Measurements from ENCODE around the gene CBLB.

DNA sequence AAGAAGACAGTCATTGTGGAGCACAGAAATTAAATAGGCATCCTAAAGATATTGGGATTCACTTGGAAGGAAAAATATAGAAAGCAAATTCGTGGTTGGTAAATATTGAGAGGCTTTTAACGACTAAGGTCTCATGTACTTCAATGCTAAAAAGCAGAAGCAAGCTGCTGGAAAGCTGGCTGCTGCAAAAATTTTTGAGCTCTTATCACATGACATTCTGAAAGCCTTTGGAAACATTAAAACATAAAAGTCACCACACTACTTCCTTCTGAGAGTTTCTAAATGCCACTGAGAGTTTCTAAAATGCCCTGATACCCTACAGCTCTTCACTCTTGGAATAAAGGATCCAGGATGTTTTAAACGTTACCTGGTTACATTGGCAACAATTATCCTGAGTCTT is 39.0 kb upstream of the CBLB start:
- TF ChIP-seq, protein P1, sequence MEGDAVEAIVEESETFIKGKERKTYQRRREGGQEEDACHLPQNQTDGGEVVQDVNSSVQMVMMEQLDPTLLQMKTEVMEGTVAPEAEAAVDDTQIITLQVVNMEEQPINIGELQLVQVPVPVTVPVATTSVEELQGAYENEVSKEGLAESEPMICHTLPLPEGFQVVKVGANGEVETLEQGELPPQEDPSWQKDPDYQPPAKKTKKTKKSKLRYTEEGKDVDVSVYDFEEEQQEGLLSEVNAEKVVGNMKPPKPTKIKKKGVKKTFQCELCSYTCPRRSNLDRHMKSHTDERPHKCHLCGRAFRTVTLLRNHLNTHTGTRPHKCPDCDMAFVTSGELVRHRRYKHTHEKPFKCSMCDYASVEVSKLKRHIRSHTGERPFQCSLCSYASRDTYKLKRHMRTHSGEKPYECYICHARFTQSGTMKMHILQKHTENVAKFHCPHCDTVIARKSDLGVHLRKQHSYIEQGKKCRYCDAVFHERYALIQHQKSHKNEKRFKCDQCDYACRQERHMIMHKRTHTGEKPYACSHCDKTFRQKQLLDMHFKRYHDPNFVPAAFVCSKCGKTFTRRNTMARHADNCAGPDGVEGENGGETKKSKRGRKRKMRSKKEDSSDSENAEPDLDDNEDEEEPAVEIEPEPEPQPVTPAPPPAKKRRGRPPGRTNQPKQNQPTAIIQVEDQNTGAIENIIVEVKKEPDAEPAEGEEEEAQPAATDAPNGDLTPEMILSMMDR (IDR thresholded peaks at IDR 0.05 in 8 of 11, conservative IDR thresholded peaks at IDR 0.05 in 3 of 11) = no peak
- no peak for TF ChIP-seq POLR2AphosphoS5 (IDR thresholded peaks at IDR 0.05)
